Keratinocyte (primary cell): ENCODE measurements around the gene ABAT. TPM values are rescaled to one million over a fixed set of nuclear protein-coding genes. Genes with fewer than 3 reads are reported as not detected.

ENCODE experiments used
- DNase-seq: peaks from one replicate; pipeline ENCODE4 v3.0.0-alpha.2; 2011; ENCODE audit warnings: low read depth, missing footprints, low spot score
- FAIRE-seq: peaks from 2 replicates; lab custom pipeline; 2011; peaks lifted over from hg19 to GRCh38; lab: Jason Lieb, UNC
- H2AFZ ChIP-seq: 2 replicates; pipeline ENCODE4 v1.6.0; 2012; ENCODE audit warnings: low read length, control low read depth, inconsistent platforms; ENCODE audit not compliant: control insufficient read depth
- H3K27ac ChIP-seq: 2 replicates; pipeline ENCODE4 v1.5.1; 2011; ENCODE audit warnings: low read length; ENCODE audit not compliant: control insufficient read depth, insufficient read depth
- H3K27me3 ChIP-seq: 3 replicates; pipeline ENCODE4 v1.6.0; 2011; ENCODE audit warnings: low read length; ENCODE audit not compliant: control insufficient read depth, insufficient read depth; ENCODE audit errors: extremely low read depth
- H3K36me3 ChIP-seq, 2 experiments: 2 replicates in 1 of 2; 3 replicates in 1 of 2; pipeline ENCODE4 v1.5.1; 2011; ENCODE audit warnings: low read length in 2 of 2, mild to moderate bottlenecking in 1 of 2; ENCODE audit not compliant: control insufficient read depth in 2 of 2, insufficient read depth in 2 of 2; ENCODE audit errors: extremely low read depth in 1 of 2
- H3K4me1 ChIP-seq: 3 replicates; pipeline ENCODE4 v1.5.1; 2011; ENCODE audit warnings: low read length; ENCODE audit not compliant: control insufficient read depth, insufficient read depth; ENCODE audit errors: extremely low read depth
- H3K4me2 ChIP-seq: 3 replicates; pipeline ENCODE4 v1.6.0; 2011; ENCODE audit warnings: low read depth, low read length; ENCODE audit not compliant: control insufficient read depth, insufficient read depth; ENCODE audit errors: extremely low read depth
- H3K4me3 ChIP-seq, 3 experiments: fragments of 200-600 bp in 1 of 3; sonication (generic) in 1 of 3; 2 replicates in 2 of 3; 3 replicates in 1 of 3; pipeline ENCODE4 v1.5.1; 2011 to 2016; ENCODE audit warnings: low read length in 3 of 3, mild to moderate bottlenecking in 3 of 3, control low read depth in 2 of 3, inconsistent platforms in 1 of 3, low read depth in 1 of 3, mixed read lengths in 1 of 3, mixed run types in 1 of 3, moderate library complexity in 1 of 3; ENCODE audit not compliant: control insufficient read depth in 2 of 3, insufficient read depth in 2 of 3; ENCODE audit errors: extremely low read depth in 1 of 3
- H3K79me2 ChIP-seq: 2 replicates; pipeline ENCODE4 v1.6.0; 2012; ENCODE audit warnings: low read length; ENCODE audit not compliant: control insufficient read depth, insufficient read depth
- H3K9ac ChIP-seq: 3 replicates; pipeline ENCODE4 v1.6.0; 2011; ENCODE audit warnings: low read length; ENCODE audit not compliant: control insufficient read depth, insufficient read depth; ENCODE audit errors: extremely low read depth
- H3K9me1 ChIP-seq: 3 replicates; pipeline ENCODE4 v1.6.0; 2011; ENCODE audit warnings: low read length; ENCODE audit not compliant: control insufficient read depth, insufficient read depth; ENCODE audit errors: extremely low read depth
- H3K9me3 ChIP-seq: 2 replicates; pipeline ENCODE4 v1.5.1; 2012; ENCODE audit warnings: low read depth, low read length; ENCODE audit not compliant: control insufficient read depth
- H4K20me1 ChIP-seq: 3 replicates; pipeline ENCODE4 v1.6.0; 2011; ENCODE audit warnings: low read length; ENCODE audit not compliant: control insufficient read depth, insufficient read depth; ENCODE audit errors: extremely low read depth
- CTCF ChIP-seq, 3 experiments: IDR thresholded peaks in 1 of 3; conservative IDR thresholded peaks in 1 of 3; optimal IDR thresholded peaks in 1 of 3; 2 replicates in 2 of 3; 3 replicates in 1 of 3; pipeline versions ENCODE3 to v1.5.1; 2011; ENCODE audit warnings: low read length in 3 of 3, mild to moderate bottlenecking in 3 of 3, moderate library complexity in 2 of 3, control low read depth in 1 of 3, inconsistent platforms in 1 of 3; ENCODE audit not compliant: insufficient read depth in 2 of 3; ENCODE audit errors: extremely low read depth in 1 of 3
- EZH2 ChIP-seq: IDR thresholded peaks from one replicate; pipeline ENCODE4 v1.6.1; 2012; ENCODE audit warnings: inconsistent platforms, mild to moderate bottlenecking, low read length, moderate library complexity
- dilution Hi-C: fragments of 300-500 bp; cut with MboI; formaldehyde crosslinking; loops from one replicate; pipeline ENCODE4 v1.7.0; 2020; ENCODE audit warnings: low sequenced_read_pairs; ENCODE audit not compliant: extremely low pct_ligation_motif_present
- polyA plus RNA-seq, 5 experiments: library from polyadenylated mRNA; depleted of rRNA in 3 of 5; stranded (reverse) in 3 of 5; stranded (forward) in 1 of 5; unstranded in 1 of 5; fragments of >200 nt; gene quantifications; 1 replicate in 1 of 5; 2 replicates in 3 of 5; 3 replicates in 1 of 5; pipeline versions ENCODE4 v1.2.1 to v1.2.3, GENCODE V29; 2011 to 2012; ENCODE audit warnings: missing spikeins in 2 of 5, low read depth in 1 of 5, low replicate concordance in 1 of 5

Gene ABAT
- polyA plus RNA-seq, 1 donor (not counting 4 experiments of a cell fraction or from before 2014, with no cell fraction given) = 13.7 TPM

GRCh38 chr16:8665529-8665928 lies 8.9 kb upstream of the ABAT start:
- TF ChIP-seq CTCF (optimal IDR thresholded peaks at IDR 0.05 in 1 of 3, IDR thresholded peaks at IDR 0.05 in 1 of 3, conservative IDR thresholded peaks at IDR 0.05 in 1 of 3; ENCODE audit: extremely low read depth in 1 of 3, insufficient read depth in 2 of 3, low read length in 3 of 3) (no peak), EZH2 (no peak)
- FAIRE-seq (no peak), DNase-seq (no peak)
- Histone ChIP-seq H3K27me3 (no peaks in the 10 kb centered on the region), H3K4me1 (no peaks in the 10 kb centered on the region), H3K36me3 (no peaks in the 10 kb centered on the region), H2AFZ (no peak overlapping the region), H3K9me1 (no peaks in the 10 kb centered on the region), H3K4me2 (no peak overlapping the region), H3K4me3 (no peak overlapping the region), H3K9me3 (no peaks in the 10 kb centered on the region), H3K27ac (no peak overlapping the region), H3K9ac (no peak overlapping the region), H3K79me2 (no peaks in the 10 kb centered on the region), H4K20me1 (no peaks in the 10 kb centered on the region)
- dilution Hi-C loops = no loop called here

- H3K4me1 ChIP-seq = no peaks in the 10 kb centered on the region
- H3K36me3 ChIP-seq = no peaks in the 10 kb centered on the region
- no peaks in the 10 kb centered on the region for H4K20me1 ChIP-seq
- no peak overlapping the region for H3K27ac ChIP-seq
- H3K27me3 ChIP-seq = no peaks in the 10 kb centered on the region
- DNase-seq = no peak
- no peaks in the 10 kb centered on the region for H3K9me1 ChIP-seq
- H3K9me3 ChIP-seq = no peaks in the 10 kb centered on the region
- no peak overlapping the region for H3K9ac ChIP-seq
- H3K79me2 ChIP-seq = no peaks in the 10 kb centered on the region
- H2AFZ ChIP-seq = no peak overlapping the region
- no peak overlapping the region for H3K4me3 ChIP-seq
- TF ChIP-seq CTCF (optimal IDR thresholded peaks at IDR 0.05 in 1 of 3, IDR thresholded peaks at IDR 0.05 in 1 of 3, conservative IDR thresholded peaks at IDR 0.05 in 1 of 3; ENCODE audit: extremely low read depth in 1 of 3, insufficient read depth in 2 of 3, low read length in 3 of 3) = no peak
- TF ChIP-seq EZH2 = no peak
- FAIRE-seq = no peak
- H3K4me2 ChIP-seq = no peak overlapping the region
- dilution Hi-C loops = no loop called here
Measured at GRCh38 chr16:8667492-8667891, 6.9 kb upstream of the ABAT start.
